Measurements from ENCODE around the gene GRIK4. TPM values are rescaled to one million over a fixed set of nuclear protein-coding genes. Genes with fewer than 3 reads are reported as not detected.

Gene GRIK4
- total RNA-seq, 3 donors from 2014 or later (not counting 1 experiment from before 2014, with no cell fraction given): 2.2 to 32.3 (median 21.9) TPM

DNA sequence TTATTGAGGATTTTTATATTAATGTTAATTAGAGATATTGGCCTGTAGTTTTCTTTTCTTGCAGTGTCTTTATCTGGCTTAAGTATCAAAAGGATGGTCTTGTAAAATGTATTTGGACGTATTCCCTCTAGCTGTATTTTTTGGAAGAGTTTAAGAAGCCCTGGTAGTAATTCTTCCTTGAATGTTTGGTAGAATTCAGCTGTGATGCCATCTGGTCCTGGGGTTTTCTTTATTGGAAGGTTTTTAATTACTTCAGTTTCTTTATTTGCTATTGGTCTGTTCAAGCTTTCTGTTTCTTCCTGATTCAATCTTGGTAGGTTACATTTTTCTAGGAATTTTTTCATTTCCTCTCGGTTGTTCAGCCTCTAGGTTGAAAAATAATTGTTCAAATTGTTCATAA is 257.4 kb downstream of the GRIK4 start:
- WGBS (ENCODE audit: insufficient coverage): 100% methylated on average over 1 of the region's 2 CpGs
- peaks cover 8% of the 10 kb centered on the region for H3K9me3 ChIP-seq (ENCODE audit: control insufficient read depth, insufficient read depth, low read length)
- ATAC-seq (no peak), DNase-seq (no peak)
- peaks cover 4% of the 10 kb centered on the region for H3K27me3 ChIP-seq (ENCODE audit: control insufficient read depth, insufficient read depth, low read length)
- H3K27ac Mint-ChIP-seq: no peak overlapping the region
- no peak overlapping the region for H3K27ac ChIP-seq (ENCODE audit: low read length)
- TF ChIP-seq, protein P1, sequence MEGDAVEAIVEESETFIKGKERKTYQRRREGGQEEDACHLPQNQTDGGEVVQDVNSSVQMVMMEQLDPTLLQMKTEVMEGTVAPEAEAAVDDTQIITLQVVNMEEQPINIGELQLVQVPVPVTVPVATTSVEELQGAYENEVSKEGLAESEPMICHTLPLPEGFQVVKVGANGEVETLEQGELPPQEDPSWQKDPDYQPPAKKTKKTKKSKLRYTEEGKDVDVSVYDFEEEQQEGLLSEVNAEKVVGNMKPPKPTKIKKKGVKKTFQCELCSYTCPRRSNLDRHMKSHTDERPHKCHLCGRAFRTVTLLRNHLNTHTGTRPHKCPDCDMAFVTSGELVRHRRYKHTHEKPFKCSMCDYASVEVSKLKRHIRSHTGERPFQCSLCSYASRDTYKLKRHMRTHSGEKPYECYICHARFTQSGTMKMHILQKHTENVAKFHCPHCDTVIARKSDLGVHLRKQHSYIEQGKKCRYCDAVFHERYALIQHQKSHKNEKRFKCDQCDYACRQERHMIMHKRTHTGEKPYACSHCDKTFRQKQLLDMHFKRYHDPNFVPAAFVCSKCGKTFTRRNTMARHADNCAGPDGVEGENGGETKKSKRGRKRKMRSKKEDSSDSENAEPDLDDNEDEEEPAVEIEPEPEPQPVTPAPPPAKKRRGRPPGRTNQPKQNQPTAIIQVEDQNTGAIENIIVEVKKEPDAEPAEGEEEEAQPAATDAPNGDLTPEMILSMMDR (IDR thresholded peaks at IDR 0.05): no peak
- H3K4me1 Mint-ChIP-seq: peaks cover 22 to 57% of the 10 kb centered on the region in 2 donors
- H3K36me3 Mint-ChIP-seq: peaks cover 11% of the 10 kb centered on the region
- no peaks in the 10 kb centered on the region for H3K36me3 ChIP-seq (ENCODE audit: control insufficient read depth, insufficient read depth, low read length)
- H3K4me1 ChIP-seq (ENCODE audit: control insufficient read depth, insufficient read depth, low read length): no peaks in the 10 kb centered on the region
- H3K9me3 Mint-ChIP-seq: peaks cover 3% of the 10 kb centered on the region in 2 donors
- intact Hi-C loops (cut with micrococcal nuclease): no loop called here
- no peak overlapping the region for H3K4me3 ChIP-seq (ENCODE audit: low read length)
- H3K27me3 Mint-ChIP-seq (ENCODE audit: low read depth in 2 of 2): peaks cover 3 to 11% of the 10 kb centered on the region in 2 donors
- H3K4me3 Mint-ChIP-seq: no peak overlapping the region

- Histone ChIP-seq H3K4me1 (ENCODE audit: control insufficient read depth, insufficient read depth, low read length) (no peaks in the 10 kb centered on the region), H3K4me3 (ENCODE audit: low read length) (no peak overlapping the region), H3K9me3 (ENCODE audit: control insufficient read depth, insufficient read depth, low read length) (peaks cover 8% of the 10 kb centered on the region), H3K27me3 (ENCODE audit: control insufficient read depth, insufficient read depth, low read length) (peaks cover 4% of the 10 kb centered on the region), H3K27ac (ENCODE audit: low read length) (no peak overlapping the region), H3K36me3 (ENCODE audit: control insufficient read depth, insufficient read depth, low read length) (no peaks in the 10 kb centered on the region)
- H3K36me3 Mint-ChIP-seq: peaks cover 11% of the 10 kb centered on the region
- intact Hi-C loops (cut with micrococcal nuclease): no loop called here
- no peak overlapping the region for H3K27ac Mint-ChIP-seq
- no peak for DNase-seq
- H3K4me3 Mint-ChIP-seq: no peak overlapping the region
- TF ChIP-seq, protein P1 (IDR thresholded peaks at IDR 0.05): no peak
- ATAC-seq: no peak
- WGBS (ENCODE audit: insufficient coverage): 82% methylated on average over 1 of the region's 1 CpG
- peaks cover under 1 to 3% of the 10 kb centered on the region in 2 donors for H3K9me3 Mint-ChIP-seq
- H3K27me3 Mint-ChIP-seq (ENCODE audit: low read depth in 2 of 2): peaks cover 0 to 11% of the 10 kb centered on the region in 2 donors
- peaks cover 31 to 60% of the 10 kb centered on the region in 2 donors for H3K4me1 Mint-ChIP-seq
Observed at GRCh38 chr11:120769906-120770305, 258.4 kb downstream of the GRIK4 start.

GRCh38 chr11:120771551-120772060 is 260.1 kb downstream of the GRIK4 start:
- peaks cover 0 to 3% of the 10 kb centered on the region in 2 donors for H3K9me3 Mint-ChIP-seq
- ATAC-seq (no peak), DNase-seq (no peak)
- H3K27me3 Mint-ChIP-seq (ENCODE audit: low read depth in 2 of 2): peaks cover 0 to 11% of the 10 kb centered on the region in 2 donors
- Histone ChIP-seq H3K27me3 (ENCODE audit: control insufficient read depth, insufficient read depth, low read length) (no peaks in the 10 kb centered on the region), H3K36me3 (ENCODE audit: control insufficient read depth, insufficient read depth, low read length) (no peaks in the 10 kb centered on the region), H3K4me1 (ENCODE audit: control insufficient read depth, insufficient read depth, low read length) (no peaks in the 10 kb centered on the region), H3K4me3 (ENCODE audit: low read length) (no peak overlapping the region), H3K9me3 (ENCODE audit: control insufficient read depth, insufficient read depth, low read length) (no peaks in the 10 kb centered on the region), H3K27ac (ENCODE audit: low read length) (no peak overlapping the region)
- H3K27ac Mint-ChIP-seq: no peak overlapping the region
- no peak overlapping the region for H3K4me3 Mint-ChIP-seq
- intact Hi-C loops (cut with micrococcal nuclease): no loop called here
- H3K4me1 Mint-ChIP-seq: peaks cover 35 to 57% of the 10 kb centered on the region in 2 donors
- TF ChIP-seq, protein P1 (IDR thresholded peaks at IDR 0.05): no peak
- peaks cover 11% of the 10 kb centered on the region for H3K36me3 Mint-ChIP-seq

- no peaks in the 10 kb centered on the region for H3K36me3 ChIP-seq (ENCODE audit: control insufficient read depth, insufficient read depth, low read length)
- no peak for ATAC-seq
- no peaks in the 10 kb centered on the region for H3K9me3 ChIP-seq (ENCODE audit: control insufficient read depth, insufficient read depth, low read length)
- Mint-ChIP-seq H3K27me3 (ENCODE audit: low read depth in 2 of 2) (no peaks in the 10 kb centered on the region), H3K4me1 (peaks cover 24 to 44% of the 10 kb centered on the region in 2 donors), H3K27ac (peak overlapping the region in 1 of 2 donors; percentile 87), H3K4me3 (no peak overlapping the region), H3K36me3 (no peaks in the 10 kb centered on the region), H3K9me3 (no peaks in the 10 kb centered on the region)
- no peak for DNase-seq
- H3K27me3 ChIP-seq (ENCODE audit: control insufficient read depth, insufficient read depth, low read length): no peaks in the 10 kb centered on the region
- TF ChIP-seq, protein P1 (IDR thresholded peaks at IDR 0.05): no peak
- WGBS (ENCODE audit: insufficient coverage): 81% methylated on average over 5 of the region's 5 CpGs
- intact Hi-C loops (cut with micrococcal nuclease): no loop called here
- no peak overlapping the region for H3K4me3 ChIP-seq (ENCODE audit: low read length)
- H3K27ac ChIP-seq (ENCODE audit: low read length): no peak overlapping the region
- no peaks in the 10 kb centered on the region for H3K4me1 ChIP-seq (ENCODE audit: control insufficient read depth, insufficient read depth, low read length)
Observed at GRCh38 chr11:120773501-120774031, 262.0 kb downstream of the GRIK4 start.

All from natural killer cell (primary cell).